ENCODE measurements around the gene TAF4B.
"Not testable (repeated sequence)": the region's sequence is repeated elsewhere in the genome, so short reads cannot be mapped to it uniquely, and the experiment has no call there.

The TAF4B gene

DNA sequence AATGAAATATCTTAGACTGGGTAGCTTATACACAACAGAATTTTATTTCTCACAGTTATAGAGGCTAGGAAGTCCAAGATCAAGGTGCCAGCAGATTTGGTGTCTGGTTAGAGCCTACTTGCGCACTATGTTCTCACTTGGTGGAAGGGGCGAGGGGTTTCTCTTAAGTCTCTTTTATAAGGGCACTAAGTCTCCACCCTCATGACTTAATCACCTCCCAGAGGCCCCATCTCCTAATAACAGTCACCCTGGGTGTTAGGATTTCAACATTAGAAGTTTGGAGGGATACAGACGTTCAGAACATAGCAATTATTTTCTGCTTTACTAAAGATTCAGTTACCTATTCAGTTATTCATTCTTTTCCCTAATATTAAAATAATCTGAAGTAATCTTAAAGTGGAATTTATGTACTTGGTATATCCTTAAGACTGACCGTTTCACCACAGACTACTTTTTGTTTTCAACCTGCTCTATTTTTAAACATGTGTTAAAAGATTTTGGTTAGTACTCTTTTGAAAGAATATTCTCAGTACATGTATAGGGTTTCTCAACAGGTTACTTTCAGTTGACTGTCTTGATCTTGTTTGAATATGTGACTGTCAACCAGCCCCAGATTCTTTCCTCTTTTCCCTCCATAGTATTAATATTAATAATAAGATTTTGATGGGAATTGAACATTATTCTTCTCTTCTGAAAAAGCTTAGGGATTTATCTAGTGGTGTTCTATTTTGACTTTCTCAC is 130.0 kb downstream of the TAF4B start:
- H3K4me3 ChIP-seq (ENCODE audit: low read depth, low read length): no peak overlapping the region
- TF ChIP-seq, protein P1, sequence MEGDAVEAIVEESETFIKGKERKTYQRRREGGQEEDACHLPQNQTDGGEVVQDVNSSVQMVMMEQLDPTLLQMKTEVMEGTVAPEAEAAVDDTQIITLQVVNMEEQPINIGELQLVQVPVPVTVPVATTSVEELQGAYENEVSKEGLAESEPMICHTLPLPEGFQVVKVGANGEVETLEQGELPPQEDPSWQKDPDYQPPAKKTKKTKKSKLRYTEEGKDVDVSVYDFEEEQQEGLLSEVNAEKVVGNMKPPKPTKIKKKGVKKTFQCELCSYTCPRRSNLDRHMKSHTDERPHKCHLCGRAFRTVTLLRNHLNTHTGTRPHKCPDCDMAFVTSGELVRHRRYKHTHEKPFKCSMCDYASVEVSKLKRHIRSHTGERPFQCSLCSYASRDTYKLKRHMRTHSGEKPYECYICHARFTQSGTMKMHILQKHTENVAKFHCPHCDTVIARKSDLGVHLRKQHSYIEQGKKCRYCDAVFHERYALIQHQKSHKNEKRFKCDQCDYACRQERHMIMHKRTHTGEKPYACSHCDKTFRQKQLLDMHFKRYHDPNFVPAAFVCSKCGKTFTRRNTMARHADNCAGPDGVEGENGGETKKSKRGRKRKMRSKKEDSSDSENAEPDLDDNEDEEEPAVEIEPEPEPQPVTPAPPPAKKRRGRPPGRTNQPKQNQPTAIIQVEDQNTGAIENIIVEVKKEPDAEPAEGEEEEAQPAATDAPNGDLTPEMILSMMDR (IDR thresholded peaks at IDR 0.05; ENCODE audit: low read depth, low read length, missing control alignments): no peak
- peak; percentile 24 for DNase-seq (ENCODE audit: low read depth)

DNA sequence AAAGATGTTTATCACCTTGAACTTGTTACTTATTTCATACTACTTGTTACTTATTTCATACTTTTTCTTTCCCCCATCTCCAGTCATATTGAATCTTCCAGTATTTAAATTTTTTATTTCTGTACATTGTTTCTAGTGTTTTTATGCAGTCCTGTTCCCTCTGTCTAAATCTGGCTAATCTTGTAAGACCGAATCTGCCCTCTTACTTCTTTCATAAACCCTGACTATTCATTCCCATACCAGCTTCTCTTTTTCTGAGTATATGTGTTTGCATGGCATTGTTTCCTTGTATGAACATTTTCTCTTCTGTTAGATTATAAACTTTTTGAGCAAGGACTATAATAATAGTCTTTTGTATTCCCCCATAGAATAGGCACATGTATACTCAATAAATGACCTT is 131.7 kb downstream of the TAF4B start:
- TF ChIP-seq, protein P1 (IDR thresholded peaks at IDR 0.05; ENCODE audit: low read depth, low read length, missing control alignments): no peak
- no peak for DNase-seq (ENCODE audit: low read depth)
- H3K4me3 ChIP-seq (ENCODE audit: low read depth, low read length): no peak overlapping the region

- TF ChIP-seq, protein P1 (IDR thresholded peaks at IDR 0.05; ENCODE audit: low read depth, low read length, missing control alignments): no peak
- H3K4me3 ChIP-seq (ENCODE audit: low read depth, low read length): no peak overlapping the region
- DNase-seq (ENCODE audit: low read depth): no peak
Observed at GRCh38 chr18:26362021-26362420, 135.8 kb downstream of the TAF4B start.

GRCh38 chr18:26367425-26367824 is 141.2 kb downstream of the TAF4B start:
- TF ChIP-seq, protein P1 (IDR thresholded peaks at IDR 0.05; ENCODE audit: low read depth, low read length, missing control alignments): no peak
- H3K4me3 ChIP-seq (ENCODE audit: low read depth, low read length): no peak overlapping the region
- no peak for DNase-seq (ENCODE audit: low read depth)

DNA sequence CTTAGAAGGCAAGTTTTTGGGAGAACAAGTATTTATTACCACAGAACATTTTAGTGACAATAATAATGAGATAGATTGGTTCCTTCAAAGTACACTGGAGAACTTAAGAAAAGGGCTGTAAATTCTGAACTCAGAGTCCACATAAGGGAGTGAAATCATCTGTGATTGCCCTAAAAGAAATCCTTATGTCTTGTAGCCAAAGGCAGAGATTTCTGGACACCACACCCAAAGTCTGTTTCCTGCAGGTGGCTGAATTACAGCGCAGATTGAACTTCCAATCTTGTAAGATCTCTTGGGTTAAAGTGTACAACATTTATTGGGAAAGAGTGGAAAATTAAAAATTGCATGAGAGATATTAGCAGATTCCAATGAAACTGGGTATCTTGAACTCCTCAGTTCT is 143.8 kb downstream of the TAF4B start:
- H3K4me3 ChIP-seq (ENCODE audit: low read depth, low read length): no peak overlapping the region
- no peak for DNase-seq (ENCODE audit: low read depth)
- TF ChIP-seq, protein P1 (IDR thresholded peaks at IDR 0.05; ENCODE audit: low read depth, low read length, missing control alignments): no peak

- TF ChIP-seq, protein P1 (IDR thresholded peaks at IDR 0.05; ENCODE audit: low read depth, low read length, missing control alignments): no peak
- no peak overlapping the region for H3K4me3 ChIP-seq (ENCODE audit: low read depth, low read length)
- no peak for DNase-seq (ENCODE audit: low read depth)
Observed at GRCh38 chr18:26376105-26376504, 149.9 kb downstream of the TAF4B start.

- H3K4me3 ChIP-seq (ENCODE audit: low read depth, low read length): no peak overlapping the region
- DNase-seq (ENCODE audit: low read depth): no peak
- TF ChIP-seq, protein P1 (IDR thresholded peaks at IDR 0.05; ENCODE audit: low read depth, low read length, missing control alignments): no peak
Observed at GRCh38 chr18:26378701-26379100, 152.5 kb downstream of the TAF4B start.

DNA sequence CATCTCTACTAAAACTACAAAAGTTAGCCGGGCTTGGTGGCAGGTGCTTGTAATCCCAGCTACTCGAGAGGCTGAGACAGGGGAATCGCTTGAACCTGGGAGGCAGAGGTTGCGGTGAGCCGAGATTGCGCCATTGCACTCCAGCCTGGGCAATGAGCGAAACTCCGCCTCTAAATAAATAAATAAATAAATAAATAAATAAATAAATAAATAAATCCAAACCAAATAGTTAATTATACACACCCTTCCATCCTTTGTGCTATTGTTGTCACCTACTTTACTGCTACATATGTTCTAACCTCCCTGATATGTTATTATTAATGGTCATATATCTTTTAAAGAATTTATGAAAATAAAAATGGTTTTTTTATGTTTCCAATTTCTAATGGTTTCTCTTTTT is 155.3 kb downstream of the TAF4B start:
- DNase-seq (ENCODE audit: low read depth); H3K4me3 ChIP-seq (ENCODE audit: low read depth, low read length): not testable (repeated sequence)

Measured in GM12864 (cell line).